HCT116 (cell line): ENCODE data around the gene GTSF1L. TPM values are rescaled to one million over a fixed set of nuclear protein-coding genes. Genes with fewer than 3 reads are reported as not detected.

Source experiments
- ATAC-seq: fragments of 200-7000 bp; cut with Tn5 transposase; 2 replicates; pipeline ENCODE4 v1.9.1; 2020; ENCODE audit warnings: mild to moderate bottlenecking, moderate library complexity
- BruUV-seq: library from RNA; stranded (reverse); fragments of 400-500 nt; replicated peaks from 2 replicates; lab custom pipeline; 2021; lab: Mats Ljungman, UMichigan
- CTCF ChIA-PET: fragments of 300-600 bp; sonication (Branson Sonifier 250); formaldehyde crosslinking; loops from one replicate; lab custom pipeline; 2021; ENCODE audit warnings: antibody characterized with exemption; lab: Charles Lee
- POLR2A ChIA-PET: fragments of 300-600, 350-600 bp; sonication (Branson Sonifier 250); formaldehyde crosslinking; loops from one replicate; lab custom pipeline; 2021; ENCODE audit warnings: antibody characterized with exemption; lab: Charles Lee
- RAD21 ChIA-PET, 2 experiments: fragments of 300-600 bp; sonication (Branson Sonifier 250); formaldehyde crosslinking; loops; one replicate each; lab custom pipeline; 2023; ENCODE audit warnings: low total read pairs in 2 of 2; ENCODE audit not compliant: uncharacterized antibody in 2 of 2, unreplicated experiment in 2 of 2, low non-redundant PET in 1 of 2; lab: Charles Lee
- DNase-seq: peaks from one replicate; pipeline ENCODE4 v3.0.0-alpha.2; 2010; ENCODE audit warnings: low read depth, low spot score
- H2AFZ ChIP-seq: fragments of 200-600 bp; shearing (Covaris generic), sonication (generic); 2 replicates; pipeline ENCODE4 v1.6.1; 2017; ENCODE audit warnings: low read depth, mixed run types, mixed read lengths, antibody characterized with exemption, low read length; ENCODE audit not compliant: poor library complexity, severe bottlenecking
- H3K27ac ChIP-seq: 2 replicates; pipeline ENCODE4 v1.5.1; 2012; ENCODE audit warnings: low read depth, low read length
- H3K27me3 ChIP-seq: fragments of 200-600 bp; sonication (generic); 2 replicates; pipeline ENCODE4 v1.6.1; 2016; ENCODE audit warnings: mixed run types, low read length, mixed read lengths; ENCODE audit not compliant: insufficient read depth
- H3K36me3 ChIP-seq, 2 experiments: fragments of 200-500 bp in 1 of 2; fragments of 200-600 bp in 1 of 2; sonication (Bioruptor generic) in 1 of 2; sonication (generic) in 1 of 2; 2 replicates each; pipeline versions ENCODE4 v1.5.1 to v1.6.1; 2014 to 2016; ENCODE audit warnings: low read length in 2 of 2, inconsistent platforms in 1 of 2, mixed read lengths in 1 of 2, mixed run types in 1 of 2; ENCODE audit not compliant: insufficient read depth in 2 of 2, control insufficient read depth in 1 of 2
- H3K4me1 ChIP-seq, 2 experiments: fragments of 200-600 bp in 1 of 2; sonication (generic) in 1 of 2; 2 replicates each; pipeline versions ENCODE4 v1.5.1 to v1.6.1; 2012 to 2017; ENCODE audit warnings: low read length in 2 of 2, inconsistent platforms in 1 of 2, mild to moderate bottlenecking in 1 of 2, mixed read lengths in 1 of 2, mixed run types in 1 of 2, moderate library complexity in 1 of 2; ENCODE audit not compliant: insufficient read depth in 2 of 2, control insufficient read depth in 1 of 2
- H3K4me2 ChIP-seq: fragments of 200-600 bp; sonication (generic); 2 replicates; pipeline ENCODE4 v1.6.1; 2017; ENCODE audit warnings: mixed run types, low read length, mixed read lengths
- H3K4me3 ChIP-seq, 2 experiments: fragments of 200-600 bp in 1 of 2; sonication (generic) in 1 of 2; replicated peaks in 1 of 2; 2 replicates each; pipeline ENCODE4 v1.5.1; 2011 to 2016; ENCODE audit warnings: low read length in 2 of 2, control low read depth in 1 of 2, low read depth in 1 of 2, mild to moderate bottlenecking in 1 of 2, mixed read lengths in 1 of 2, mixed run types in 1 of 2
- H3K79me2 ChIP-seq: fragments of 200-600 bp; sonication (generic); 2 replicates; pipeline ENCODE4 v1.6.1; 2017; ENCODE audit warnings: mild to moderate bottlenecking, mixed run types, low read length, moderate library complexity, mixed read lengths; ENCODE audit not compliant: insufficient read depth
- H3K9ac ChIP-seq: fragments of 200-600 bp; sonication (generic); 2 replicates; pipeline ENCODE4 v1.6.1; 2016; ENCODE audit warnings: low read length, mixed read lengths
- H3K9me2 ChIP-seq: fragments of 200-600 bp; sonication (generic), shearing (Covaris generic); 2 replicates; pipeline ENCODE4 v1.6.1; 2017; ENCODE audit warnings: mixed run types, mild to moderate bottlenecking, moderate library complexity; ENCODE audit not compliant: insufficient read depth
- H3K9me3 ChIP-seq, 2 experiments: fragments of 200-500 bp in 1 of 2; fragments of 200-600 bp in 1 of 2; sonication (Bioruptor generic) in 1 of 2; sonication (generic) in 1 of 2; 2 replicates each; pipeline ENCODE4 v1.6.1; 2014 to 2017; ENCODE audit warnings: low read length in 2 of 2, mixed read lengths in 2 of 2, inconsistent platforms in 1 of 2, low read depth in 1 of 2, mild to moderate bottlenecking in 1 of 2, mixed run types in 1 of 2, moderate library complexity in 1 of 2; ENCODE audit not compliant: control insufficient read depth in 1 of 2, insufficient read depth in 1 of 2
- H4K20me1 ChIP-seq: fragments of 200-600 bp; sonication (generic), shearing (Covaris generic); 2 replicates; pipeline ENCODE4 v1.6.1; 2017; ENCODE audit warnings: mixed run types, mild to moderate bottlenecking, moderate library complexity; ENCODE audit not compliant: insufficient read depth
- EGR1 ChIP-seq: IDR thresholded peaks from 2 replicates; pipeline ENCODE4 v1.6.1; 2012; ENCODE audit warnings: low read depth
- EZH2 ChIP-seq: fragments of 200-600 bp; sonication (generic); IDR thresholded peaks from 2 replicates; pipeline ENCODE4 v1.6.1; 2017; ENCODE audit warnings: antibody characterized with exemption, mixed run types
- EZH2phosphoT487 ChIP-seq: fragments of 200-600 bp; IDR thresholded peaks from 2 replicates; pipeline ENCODE4 v1.6.1; 2018; ENCODE audit warnings: antibody characterized with exemption, borderline replicate concordance
- JUND ChIP-seq: IDR thresholded peaks from 2 replicates; pipeline ENCODE4 v1.6.1; 2012
- MAX ChIP-seq: IDR thresholded peaks from 2 replicates; pipeline ENCODE4 v1.6.1; 2012
- RAD21 ChIP-seq: IDR thresholded peaks from 2 replicates; pipeline ENCODE4 v1.6.1; 2012; ENCODE audit warnings: low read depth, mild to moderate bottlenecking
- YY1 ChIP-seq: IDR thresholded peaks from 2 replicates; pipeline ENCODE4 v1.6.1; 2011; ENCODE audit warnings: low read length, low read depth, moderate library complexity, mild to moderate bottlenecking; ENCODE audit not compliant: insufficient replicate concordance; ENCODE audit errors: extremely low read depth
- ZBTB33 ChIP-seq: IDR thresholded peaks from 2 replicates; pipeline ENCODE4 v1.6.1; 2011; ENCODE audit warnings: mild to moderate bottlenecking, low read length, moderate library complexity; ENCODE audit not compliant: insufficient replicate concordance; ENCODE audit errors: extremely low read depth
- intact Hi-C: fragments of 100-400 bp; cut with micrococcal nuclease; formaldehyde crosslinking; loops from 2 replicates; pipeline ENCODE4 v1.10.0; 2022
- total RNA-seq: library from RNA; stranded (reverse); gene quantifications from one replicate; pipeline ENCODE4 v1.2.1, GENCODE V29; 2021; ENCODE audit not compliant: unreplicated experiment

Gene GTSF1L
- total RNA-seq, 1 experiment from 2014 or later, result not detected

DNA sequence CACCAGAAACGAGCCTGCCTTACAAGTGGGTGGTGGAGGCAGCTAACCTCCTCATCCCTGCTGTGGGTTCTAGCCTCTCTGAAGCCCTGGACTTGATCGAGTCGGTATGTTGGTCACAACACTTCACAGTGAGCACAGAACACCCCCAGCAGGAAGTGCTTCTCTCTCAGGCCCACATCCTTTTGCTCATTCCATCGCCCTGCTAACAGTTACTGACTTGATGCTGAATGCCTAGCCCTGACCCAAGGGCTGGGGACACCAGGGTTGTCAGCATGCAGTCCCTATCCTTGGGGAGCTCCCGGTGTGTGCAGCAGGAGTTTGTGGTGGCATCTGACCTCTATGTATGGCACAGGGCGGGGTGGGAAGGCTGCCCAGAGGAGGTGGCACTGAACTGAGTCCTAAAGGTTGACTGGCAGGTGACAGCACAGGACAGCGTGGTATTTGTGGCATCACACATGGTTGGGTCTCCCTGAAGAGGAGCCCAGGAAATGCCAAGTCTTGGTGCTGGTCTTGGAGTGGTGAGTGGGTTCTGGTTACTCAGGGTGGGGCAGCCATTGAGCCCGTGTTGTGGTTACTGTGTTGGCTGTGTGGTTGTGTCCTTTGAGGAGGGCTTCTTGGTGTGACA, 26.7 kb downstream of the GTSF1L start:
- no peak overlapping the region for H2AFZ ChIP-seq
- no peak for ATAC-seq
- H3K4me2 ChIP-seq, result no peak overlapping the region
- ChIA-PET CTCF (no interaction called here), RAD21 (no interaction called here), POLR2A (no interaction called here)
- H3K9me3 ChIP-seq, result no peaks in the 10 kb centered on the region
- no peaks in the 10 kb centered on the region for H3K9me2 ChIP-seq
- no peak overlapping the region for H3K9ac ChIP-seq
- intact Hi-C loops, result no loop called here
- H3K4me3 ChIP-seq, result no peak overlapping the region
- H3K79me2 ChIP-seq, result peaks cover 19% of the 10 kb centered on the region; the same call in 1 of the 2 replicates
- no peak for DNase-seq
- H3K4me1 ChIP-seq, result no peaks in the 10 kb centered on the region
- TF ChIP-seq EGR1 (no peak), MAX (no peak), RAD21 (no peak), EZH2 (no peak), JUND (no peak), EZH2phosphoT487 (no peak), YY1 (no peak), ZBTB33 (no peak)
- H3K27me3 ChIP-seq, result no peaks in the 10 kb centered on the region
- no TSS peak for BruUV-seq
- peaks cover 7 to 45% of the 10 kb centered on the region in 2 experiments for H3K36me3 ChIP-seq
- no peaks in the 10 kb centered on the region for H4K20me1 ChIP-seq
- no peak overlapping the region for H3K27ac ChIP-seq
